ENCODE results near the gene DDB1. TPM values are rescaled to one million over a fixed set of nuclear protein-coding genes. Genes with fewer than 3 reads are reported as not detected.
A peak's percentile ranks its signal among the peaks of the same experiment; 100 is the strongest.

Gene DDB1
- polyA plus RNA-seq, 1 donor from 2014 or later = 203 TPM

DNA sequence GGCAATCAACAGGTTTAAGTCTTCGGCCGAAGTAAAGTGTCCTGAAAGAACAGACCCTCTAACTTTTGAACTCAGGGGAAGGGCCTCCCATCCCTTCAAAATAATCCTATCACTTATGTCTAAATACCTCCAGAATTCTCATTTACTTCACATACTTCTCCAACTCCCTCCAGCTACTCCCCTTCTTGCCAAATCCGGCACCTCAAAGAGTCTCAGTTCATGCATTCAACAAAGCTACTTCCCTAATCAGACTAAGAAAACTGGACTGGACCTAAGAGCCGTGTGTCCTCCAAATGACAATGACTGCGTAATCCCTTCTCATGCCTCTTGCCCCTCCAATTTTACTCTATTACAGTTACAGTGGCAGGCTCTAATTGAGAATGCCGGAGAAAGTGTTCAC lies 1.3 kb downstream of the DDB1 start:
- Histone ChIP-seq H3K9me2 (ENCODE audit: insufficient read depth, low read length) (no peaks in the 10 kb centered on the region), H3K4me3 (ENCODE audit: low read length) (peak overlapping the region; percentile 99), H3K9me3 (ENCODE audit: low read length) (no peaks in the 10 kb centered on the region), H3K4me2 (ENCODE audit: low read length) (peak overlapping the region; percentile 98), H3K9ac (ENCODE audit: low read length) (peak overlapping the region; percentile 93), H2AFZ (ENCODE audit: low read depth, low read length) (no peak overlapping the region), H4K20me1 (ENCODE audit: insufficient read depth) (no peaks in the 10 kb centered on the region), H3K27ac (ENCODE audit: low read length) (no peak overlapping the region), H3F3A (ENCODE audit: insufficient read depth, low read length, poor library complexity, severe bottlenecking) (no peaks in the 10 kb centered on the region), H3K79me2 (replicated peaks; ENCODE audit: insufficient read depth, low read length) (peaks cover 51% of the 10 kb centered on the region), H3K36me3 (ENCODE audit: insufficient read depth, low read length) (no peaks in the 10 kb centered on the region), H3K27me3 (ENCODE audit: insufficient read depth, low read depth, low read length) (no peaks in the 10 kb centered on the region)
- TF ChIP-seq POLR2AphosphoS5 (IDR thresholded peaks at IDR 0.05) (no peak), REST (IDR thresholded peaks at IDR 0.05; ENCODE audit: borderline replicate concordance) (no peak), EZH2 (IDR thresholded peaks at IDR 0.05; ENCODE audit: borderline replicate concordance, insufficient read depth, low read length, poor library complexity, severe bottlenecking) (no peak), RAD21 (conservative IDR thresholded peaks at IDR 0.05) (no peak), MXI1 (conservative IDR thresholded peaks at IDR 0.05; ENCODE audit: poor library complexity, severe bottlenecking) (no peak), SMC3 (conservative IDR thresholded peaks at IDR 0.05; ENCODE audit: poor library complexity) (no peak), TAF1 (IDR thresholded peaks at IDR 0.05; ENCODE audit: low read depth) (no peak), EP300 (conservative IDR thresholded peaks at IDR 0.05; ENCODE audit: poor library complexity, severe bottlenecking) (no peak)
- TF ChIP-seq, protein P1, sequence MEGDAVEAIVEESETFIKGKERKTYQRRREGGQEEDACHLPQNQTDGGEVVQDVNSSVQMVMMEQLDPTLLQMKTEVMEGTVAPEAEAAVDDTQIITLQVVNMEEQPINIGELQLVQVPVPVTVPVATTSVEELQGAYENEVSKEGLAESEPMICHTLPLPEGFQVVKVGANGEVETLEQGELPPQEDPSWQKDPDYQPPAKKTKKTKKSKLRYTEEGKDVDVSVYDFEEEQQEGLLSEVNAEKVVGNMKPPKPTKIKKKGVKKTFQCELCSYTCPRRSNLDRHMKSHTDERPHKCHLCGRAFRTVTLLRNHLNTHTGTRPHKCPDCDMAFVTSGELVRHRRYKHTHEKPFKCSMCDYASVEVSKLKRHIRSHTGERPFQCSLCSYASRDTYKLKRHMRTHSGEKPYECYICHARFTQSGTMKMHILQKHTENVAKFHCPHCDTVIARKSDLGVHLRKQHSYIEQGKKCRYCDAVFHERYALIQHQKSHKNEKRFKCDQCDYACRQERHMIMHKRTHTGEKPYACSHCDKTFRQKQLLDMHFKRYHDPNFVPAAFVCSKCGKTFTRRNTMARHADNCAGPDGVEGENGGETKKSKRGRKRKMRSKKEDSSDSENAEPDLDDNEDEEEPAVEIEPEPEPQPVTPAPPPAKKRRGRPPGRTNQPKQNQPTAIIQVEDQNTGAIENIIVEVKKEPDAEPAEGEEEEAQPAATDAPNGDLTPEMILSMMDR (IDR thresholded peaks at IDR 0.05; ENCODE audit: poor library complexity, severe bottlenecking) = no peak

DNA sequence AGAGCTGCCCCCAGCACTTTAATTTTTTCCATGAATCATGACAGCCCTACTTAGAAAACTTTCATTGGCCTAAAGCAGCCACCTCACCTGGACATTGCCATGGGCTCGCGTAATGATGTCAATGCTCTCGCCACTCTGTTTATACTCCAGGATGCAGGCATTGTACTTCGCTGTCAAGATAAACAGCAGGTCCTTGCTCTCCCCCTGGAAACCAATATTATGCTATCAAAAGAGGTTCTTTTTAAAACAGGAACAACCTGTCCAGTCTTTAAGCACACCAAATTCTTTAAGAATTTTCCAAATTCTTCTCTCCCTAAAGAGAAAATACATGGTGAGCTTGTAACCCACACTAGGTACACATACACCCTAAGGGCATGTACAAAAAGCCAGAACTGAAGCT lies 3.0 kb downstream of the DDB1 start:
- Histone ChIP-seq H3K9ac (ENCODE audit: low read length) (no peak overlapping the region), H3F3A (ENCODE audit: insufficient read depth, low read length, poor library complexity, severe bottlenecking) (no peaks in the 10 kb centered on the region), H3K27me3 (ENCODE audit: insufficient read depth, low read depth, low read length) (no peaks in the 10 kb centered on the region), H3K9me2 (ENCODE audit: insufficient read depth, low read length) (no peaks in the 10 kb centered on the region), H2AFZ (ENCODE audit: low read depth, low read length) (no peak overlapping the region), H4K20me1 (ENCODE audit: insufficient read depth) (no peaks in the 10 kb centered on the region), H3K4me3 (ENCODE audit: low read length) (no peak overlapping the region), H3K79me2 (replicated peaks; ENCODE audit: insufficient read depth, low read length) (peaks cover 58% of the 10 kb centered on the region), H3K27ac (ENCODE audit: low read length) (no peak overlapping the region), H3K9me3 (ENCODE audit: low read length) (no peaks in the 10 kb centered on the region), H3K4me2 (ENCODE audit: low read length) (no peak overlapping the region), H3K36me3 (ENCODE audit: insufficient read depth, low read length) (no peaks in the 10 kb centered on the region)
- TF ChIP-seq REST (IDR thresholded peaks at IDR 0.05; ENCODE audit: borderline replicate concordance) (no peak), TAF1 (IDR thresholded peaks at IDR 0.05; ENCODE audit: low read depth) (no peak), SMC3 (conservative IDR thresholded peaks at IDR 0.05; ENCODE audit: poor library complexity) (no peak), EP300 (conservative IDR thresholded peaks at IDR 0.05; ENCODE audit: poor library complexity, severe bottlenecking) (no peak), POLR2AphosphoS5 (IDR thresholded peaks at IDR 0.05) (no peak), RAD21 (conservative IDR thresholded peaks at IDR 0.05) (no peak), EZH2 (IDR thresholded peaks at IDR 0.05; ENCODE audit: borderline replicate concordance, insufficient read depth, low read length, poor library complexity, severe bottlenecking) (no peak), MXI1 (conservative IDR thresholded peaks at IDR 0.05; ENCODE audit: poor library complexity, severe bottlenecking) (no peak)
- TF ChIP-seq, protein P1 (IDR thresholded peaks at IDR 0.05; ENCODE audit: poor library complexity, severe bottlenecking) = no peak

All from neural cell (in vitro differentiated cells).